H1 (cell line): ENCODE data around the gene PLEKHA1. TPM values are rescaled to one million over a fixed set of nuclear protein-coding genes. Genes with fewer than 3 reads are reported as not detected.

Experiments used
- CTCF ChIA-PET: fragments of 300-600 bp; sonication (Branson Sonifier 250); formaldehyde crosslinking; loops from one replicate; lab custom pipeline; 2021; ENCODE audit not compliant: partially characterized antibody; lab: Charles Lee
- POLR2A ChIA-PET: fragments of 300-600 bp; sonication (Branson Sonifier 250); formaldehyde crosslinking; loops from one replicate; lab custom pipeline; 2021; ENCODE audit warnings: inconsistent platforms; ENCODE audit not compliant: partially characterized antibody; lab: Charles Lee
- DNase-seq, 2 experiments: peaks; one replicate each; pipeline versions ENCODE4 v3.0.0 to v3.0.0-alpha.2; 2010 to 2022; ENCODE audit warnings: low spot score in 2 of 2, low read depth in 1 of 2, mixed read lengths in 1 of 2
- FAIRE-seq: peaks from 2 replicates; lab custom pipeline; 2011; peaks lifted over from hg19 to GRCh38; lab: Jason Lieb, UNC
- H2AFZ ChIP-seq: 2 replicates; pipeline ENCODE4 v1.8.1; 2012; ENCODE audit warnings: low read length, inconsistent platforms
- H2AK5ac ChIP-seq: 2 replicates; pipeline ENCODE4 v1.6.1; 2013; ENCODE audit warnings: low read depth, low read length
- H2BK120ac ChIP-seq: replicated peaks from 2 replicates; pipeline ENCODE3; 2013; ENCODE audit warnings: low read depth, low read length, inconsistent platforms
- H2BK12ac ChIP-seq: 2 replicates; pipeline ENCODE4 v1.6.1; 2013; ENCODE audit warnings: low read depth, low read length
- H2BK15ac ChIP-seq: 2 replicates; pipeline ENCODE4 v1.6.1; 2013; ENCODE audit warnings: low read length
- H2BK20ac ChIP-seq: 2 replicates; pipeline ENCODE4 v1.6.1; 2013; ENCODE audit warnings: low read length
- H2BK5ac ChIP-seq: 2 replicates; pipeline ENCODE4 v1.6.1; 2013; ENCODE audit warnings: low read depth, low read length
- H3K14ac ChIP-seq: 2 replicates; pipeline ENCODE4 v1.6.1; 2013; ENCODE audit warnings: inconsistent platforms; ENCODE audit not compliant: insufficient read length
- H3K18ac ChIP-seq: 2 replicates; pipeline ENCODE4 v1.6.1; 2013; ENCODE audit warnings: low read length; ENCODE audit errors: extremely low read depth
- H3K23ac ChIP-seq: 2 replicates; pipeline ENCODE4 v1.6.1; 2013; ENCODE audit warnings: inconsistent platforms; ENCODE audit not compliant: insufficient read length
- H3K23me2 ChIP-seq: 2 replicates; pipeline ENCODE4 v1.6.1; 2013; ENCODE audit warnings: low read depth, low read length
- H3K27ac ChIP-seq: 2 replicates; pipeline ENCODE4 v1.6.1; 2011; ENCODE audit warnings: low read depth, low read length, inconsistent platforms
- H3K27me3 ChIP-seq, 4 experiments: replicated peaks in 1 of 4; 1 replicate in 1 of 4; 2 replicates in 3 of 4; pipeline versions ENCODE4 v1.6.1 to v1.8.1; 2011 to 2013; ENCODE audit warnings: low read length in 3 of 4, mild to moderate bottlenecking in 3 of 4, inconsistent platforms in 2 of 4, mixed read lengths in 2 of 4, moderate library complexity in 1 of 4; ENCODE audit not compliant: control insufficient read depth in 3 of 4, insufficient read depth in 3 of 4; ENCODE audit errors: extremely low read depth in 1 of 4
- H3K36me3 ChIP-seq, 4 experiments: 2 replicates each; pipeline versions ENCODE4 v1.6.1 to v1.8.1; 2011 to 2013; ENCODE audit warnings: mild to moderate bottlenecking in 4 of 4, low read length in 3 of 4, moderate library complexity in 2 of 4, control low read depth in 1 of 4, inconsistent platforms in 1 of 4; ENCODE audit not compliant: insufficient read depth in 4 of 4, control insufficient read depth in 2 of 4
- H3K4ac ChIP-seq: replicated peaks from 2 replicates; pipeline ENCODE3; 2013; ENCODE audit warnings: low read length, low read depth, mixed read lengths, inconsistent platforms; ENCODE audit not compliant: insufficient read length
- H3K4me1 ChIP-seq, 4 experiments: replicated peaks in 1 of 4; 1 replicate in 1 of 4; 2 replicates in 3 of 4; pipeline versions ENCODE4 v1.6.1 to v1.8.1; 2011 to 2013; ENCODE audit warnings: low read length in 3 of 4, inconsistent platforms in 2 of 4, mixed read lengths in 1 of 4; ENCODE audit not compliant: insufficient read depth in 4 of 4, control insufficient read depth in 3 of 4
- H3K4me2 ChIP-seq, 2 experiments: 2 replicates each; pipeline versions ENCODE4 v1.6.1 to v1.8.1; 2011 to 2013; ENCODE audit warnings: low read depth in 2 of 2, low read length in 2 of 2, control low read depth in 1 of 2, inconsistent platforms in 1 of 2, mild to moderate bottlenecking in 1 of 2; ENCODE audit not compliant: insufficient read depth in 1 of 2
- H3K4me3 ChIP-seq, 4 experiments: fragments of 200-600, 300-600 bp in 1 of 4; sonication (generic), shearing (Covaris generic), sonication (Bioruptor Twin) in 1 of 4; 2 replicates each; pipeline versions ENCODE4 v1.5.1 to v1.8.1; 2011 to 2016; ENCODE audit warnings: low read length in 4 of 4, low read depth in 3 of 4, control low read depth in 2 of 4, inconsistent platforms in 2 of 4, mild to moderate bottlenecking in 2 of 4, mixed read lengths in 1 of 4, moderate library complexity in 1 of 4; ENCODE audit not compliant: insufficient read depth in 2 of 4; ENCODE audit errors: extremely low read depth in 1 of 4
- H3K56ac ChIP-seq: replicated peaks from 2 replicates; pipeline ENCODE3; 2013; ENCODE audit warnings: low read depth, mild to moderate bottlenecking, mixed read lengths, low read length, inconsistent platforms; ENCODE audit not compliant: insufficient read length
- H3K79me1 ChIP-seq: 2 replicates; pipeline ENCODE4 v1.6.1; 2013; ENCODE audit warnings: low read depth, low read length, control low read depth
- H3K79me2 ChIP-seq, 2 experiments: 2 replicates each; pipeline versions ENCODE4 v1.6.1 to v1.8.1; 2012 to 2013; ENCODE audit warnings: low read length in 2 of 2, mild to moderate bottlenecking in 2 of 2, inconsistent platforms in 1 of 2; ENCODE audit not compliant: insufficient read depth in 2 of 2, control insufficient read depth in 1 of 2
- H3K9ac ChIP-seq, 4 experiments: replicated peaks in 1 of 4; 1 replicate in 1 of 4; 2 replicates in 3 of 4; pipeline versions ENCODE4 v1.6.1 to v1.8.1; 2011 to 2013; ENCODE audit warnings: low read depth in 3 of 4, low read length in 3 of 4, control low read depth in 2 of 4, mild to moderate bottlenecking in 2 of 4, moderate library complexity in 2 of 4, inconsistent platforms in 1 of 4; ENCODE audit errors: extremely low read depth in 1 of 4
- H3K9me3 ChIP-seq, 2 experiments: 2 replicates each; pipeline versions ENCODE4 v1.6.1 to v1.8.1; 2012 to 2013; ENCODE audit warnings: mild to moderate bottlenecking in 2 of 2, moderate library complexity in 2 of 2, control low read depth in 1 of 2, inconsistent platforms in 1 of 2, low read depth in 1 of 2, low read length in 1 of 2, mixed read lengths in 1 of 2; ENCODE audit not compliant: insufficient read depth in 2 of 2
- H4K20me1 ChIP-seq, 2 experiments: replicated peaks in 1 of 2; 2 replicates each; pipeline versions ENCODE3 to v1.8.1; 2011 to 2013; ENCODE audit warnings: inconsistent platforms in 2 of 2, low read length in 2 of 2, mild to moderate bottlenecking in 1 of 2; ENCODE audit not compliant: insufficient read depth in 2 of 2, control insufficient read depth in 1 of 2
- H4K5ac ChIP-seq: 2 replicates; pipeline ENCODE4 v1.6.1; 2013; ENCODE audit warnings: low read length, low read depth, mixed read lengths, inconsistent platforms; ENCODE audit not compliant: insufficient read length
- H4K8ac ChIP-seq: 2 replicates; pipeline ENCODE4 v1.8.0; 2013; ENCODE audit warnings: mild to moderate bottlenecking, moderate library complexity, low read length, inconsistent platforms; ENCODE audit not compliant: insufficient read depth; ENCODE audit errors: extremely low read depth
- H4K91ac ChIP-seq: replicated peaks from 2 replicates; pipeline ENCODE3; 2013; ENCODE audit warnings: low read length, mixed read lengths, inconsistent platforms; ENCODE audit not compliant: insufficient read length
- ASH2L ChIP-seq: fragments of 200-600, 300-600 bp; sonication (generic); IDR thresholded peaks from one replicate; pipeline ENCODE4 v1.7.1; 2017; ENCODE audit warnings: low read length
- BACH1 ChIP-seq: IDR thresholded peaks from 2 replicates; pipeline ENCODE4 v1.6.1; 2012; ENCODE audit warnings: low read length, improper control_type of control experiment
- BRCA1 ChIP-seq: IDR thresholded peaks from 2 replicates; pipeline ENCODE4 v1.6.1; 2012; ENCODE audit warnings: low read depth, low read length, improper control_type of control experiment
- CBX8 ChIP-seq: fragments of 300-800, 300-1000 bp; sonication (generic); IDR thresholded peaks from 2 replicates; pipeline ENCODE4 v1.7.1; 2016; ENCODE audit warnings: low read depth, low read length, borderline replicate concordance
- FOSL1 ChIP-seq: IDR thresholded peaks from 2 replicates; pipeline ENCODE4 v1.6.1; 2011; ENCODE audit warnings: mild to moderate bottlenecking, low read depth, low read length, moderate library complexity; ENCODE audit not compliant: insufficient read depth
- HDAC2 ChIP-seq, 2 experiments: fragments of 300-600 bp in 1 of 2; sonication (generic) in 1 of 2; IDR thresholded peaks; 2 replicates each; pipeline ENCODE4 v1.6.1; 2011 to 2012; ENCODE audit warnings: low read depth in 2 of 2, low read length in 2 of 2, mild to moderate bottlenecking in 2 of 2, moderate library complexity in 2 of 2, borderline replicate concordance in 1 of 2, inconsistent platforms in 1 of 2
- JUND ChIP-seq: IDR thresholded peaks from 2 replicates; pipeline ENCODE4 v1.6.1; 2011; ENCODE audit warnings: mild to moderate bottlenecking, improper control_type of control experiment, low read length
- KDM4A ChIP-seq: IDR thresholded peaks from one replicate; pipeline ENCODE4 v1.7.1; 2012; ENCODE audit warnings: low read depth, mild to moderate bottlenecking, moderate library complexity, low read length, inconsistent platforms; ENCODE audit not compliant: severe bottlenecking
- POLR2AphosphoS5 ChIP-seq: IDR thresholded peaks from 2 replicates; pipeline ENCODE4 v1.6.1; 2011; ENCODE audit warnings: low read depth, low read length
- POU5F1 ChIP-seq: IDR thresholded peaks from 2 replicates; pipeline ENCODE4 v1.6.1; 2011; ENCODE audit warnings: low read depth, mild to moderate bottlenecking, low read length, moderate library complexity
- RXRA ChIP-seq: IDR thresholded peaks from 2 replicates; pipeline ENCODE4 v1.6.1; 2011; ENCODE audit warnings: low read depth, mild to moderate bottlenecking, low read length, moderate library complexity; ENCODE audit not compliant: insufficient read depth
- SIX5 ChIP-seq: IDR thresholded peaks from 2 replicates; pipeline ENCODE4 v1.6.1; 2011; ENCODE audit warnings: mild to moderate bottlenecking, low read depth, low read length
- SP1 ChIP-seq: IDR thresholded peaks from 2 replicates; pipeline ENCODE4 v1.6.1; 2011; ENCODE audit warnings: low read depth, low read length
- TBP ChIP-seq: IDR thresholded peaks from 2 replicates; pipeline ENCODE4 v1.6.1; 2011; ENCODE audit warnings: low read depth, low read length, improper control_type of control experiment
- YY1 ChIP-seq: IDR thresholded peaks from 2 replicates; pipeline ENCODE4 v1.6.1; 2011; ENCODE audit warnings: low read depth, mild to moderate bottlenecking, low read length
- WGBS, 2 experiments: shearing (Covaris generic) in 1 of 2; methylation state at CpG; one replicate each; pipeline versions ENCODE4 v1.1.6 to v1.1.7; 2013 to 2015; ENCODE audit warnings: low lambda C conversion rate in 2 of 2, mixed read lengths in 2 of 2, inconsistent platforms in 1 of 2, low coverage in 1 of 2, missing lambda C conversion rate in 1 of 2; ENCODE audit not compliant: insufficient replicate concordance in 2 of 2, insufficient coverage in 1 of 2, insufficient read length in 1 of 2; ENCODE audit errors: extremely low coverage in 1 of 2, missing lambda C conversion rate in 1 of 2; 5-methylcytosine and 5-hydroxymethylcytosine counted together
- polyA plus RNA-seq, 7 experiments: library from polyadenylated mRNA; depleted of rRNA in 3 of 7; stranded (reverse) in 5 of 7; unstranded in 2 of 7; fragments of >200 nt in 5 of 7; fragments of 200-250 nt in 2 of 7; gene quantifications; 1 replicate in 5 of 7; 2 replicates in 1 of 7; 4 replicates in 1 of 7; pipeline versions ENCODE4 v1.2.1 to v1.2.3, GENCODE V29; 2011 to 2013; ENCODE audit warnings: missing spikeins in 2 of 7, mixed read lengths in 2 of 7
- total RNA-seq: library from RNA; stranded (reverse); fragmentation: NEBNext Ultra II Directional; extraction: Animal tissue kit (Norgen Biotek cat#: 25700); gene quantifications from 2 replicates; pipeline ENCODE4 v1.2.1, GENCODE V29; 2021

The PLEKHA1 gene
- total and polyA plus RNA-seq, 2 of the 8 experiments (the other 6 are each of a cell fraction or from before 2014, with no cell fraction given) = 15.6 to 39.7 TPM

DNA sequence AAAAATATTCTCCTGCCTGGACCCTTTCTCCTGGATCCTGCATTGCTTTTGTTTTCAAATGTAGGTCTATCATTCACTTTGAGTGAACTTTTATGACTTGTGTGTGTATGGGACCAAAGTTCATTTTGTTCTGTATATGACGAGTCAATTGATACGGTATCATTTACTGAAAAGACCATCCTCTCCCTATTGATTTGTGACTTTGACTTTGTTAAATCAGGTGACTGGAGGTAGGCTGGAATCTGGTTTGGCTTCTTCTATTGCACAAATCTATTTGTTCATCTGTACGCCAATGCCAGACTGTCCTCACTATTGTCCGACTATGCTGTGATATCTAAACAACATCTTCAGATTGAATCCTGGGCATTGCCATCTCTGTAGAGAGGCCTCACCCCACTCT is 74.6 kb downstream of the PLEKHA1 start:
- FAIRE-seq (no peak), DNase-seq (no peak)
- Histone ChIP-seq H3K23me2 (no peaks in the 10 kb centered on the region), H4K8ac (no peak overlapping the region), H2AK5ac (no peak overlapping the region), H2AFZ (no peak overlapping the region), H3K4ac (no peak overlapping the region), H3K23ac (no peak overlapping the region), H3K4me1 (no peaks in the 10 kb centered on the region), H3K27ac (no peak overlapping the region), H2BK15ac (no peak overlapping the region), H2BK120ac (no peak overlapping the region), H3K56ac (no peak overlapping the region), H3K9me3 (peaks cover 3 to 10% of the 10 kb centered on the region in 2 experiments; a peak in 3 of 4 replicates), H2BK5ac (no peak overlapping the region), H3K79me1 (no peaks in the 10 kb centered on the region), H3K4me2 (no peak overlapping the region), H3K9ac (no peak overlapping the region), H3K79me2 (no peaks in the 10 kb centered on the region), H3K27me3 (no peaks in the 10 kb centered on the region), H4K5ac (no peak overlapping the region), H2BK12ac (no peak overlapping the region), H3K36me3 (no peaks in the 10 kb centered on the region), H3K14ac (no peak overlapping the region), H4K91ac (no peak overlapping the region), H3K4me3 (no peak overlapping the region), H2BK20ac (no peak overlapping the region), H4K20me1 (no peaks in the 10 kb centered on the region), H3K18ac (no peak overlapping the region)
- ChIA-PET POLR2A (no interaction called here), CTCF (interaction anchor here (1.8 kb wide), 1 partner anchor 15 kb away, joined by 7 read pairs; no protein-coding TSS in a partner anchor)
- TF ChIP-seq TBP (no peak), FOSL1 (no peak), SIX5 (no peak), KDM4A (no peak), POLR2AphosphoS5 (no peak), POU5F1 (no peak), RXRA (no peak), JUND (no peak), BRCA1 (no peak), ASH2L (no peak), SP1 (no peak), YY1 (no peak), BACH1 (no peak), HDAC2 (IDR thresholded peaks at IDR 0.05; ENCODE audit: borderline replicate concordance in 1 of 2, low read depth in 2 of 2, low read length in 2 of 2) (no peak), CBX8 (no peak)
- WGBS, 2 experiments = 94% methylated on average over 4 of the region's 4 CpGs; no CpG with 5 or more reads in 1 of the 2 experiments
